BJ (cell line): ENCODE data around the gene TEAD3. TPM values are rescaled to one million over a fixed set of nuclear protein-coding genes. Genes with fewer than 3 reads are reported as not detected.

Experiments used
- CTCF ChIA-PET: fragments of 350-600 bp; formaldehyde crosslinking; extraction: SDS; loops from one replicate; lab custom pipeline; 2021; ENCODE audit warnings: antibody characterized with exemption, inconsistent platforms; lab: Yijun Ruan, JAX
- POLR2A ChIA-PET: fragments of 300-600 bp; sonication (Branson Sonifier 250); formaldehyde crosslinking; extraction: SDS; loops from one replicate; lab custom pipeline; 2021; ENCODE audit warnings: antibody characterized with exemption; lab: Charles Lee
- DNase-seq: peaks from one replicate; pipeline ENCODE4 v3.0.0-alpha.2; 2011; ENCODE audit warnings: low read depth
- H3K27me3 ChIP-seq: 2 replicates; pipeline ENCODE4 v1.6.0; 2011; ENCODE audit warnings: low read length; ENCODE audit not compliant: control insufficient read depth, insufficient read depth
- H3K36me3 ChIP-seq: 2 replicates; pipeline ENCODE4 v1.5.1; 2011; ENCODE audit warnings: low read length; ENCODE audit not compliant: control insufficient read depth, insufficient read depth
- H3K4me3 ChIP-seq: 2 replicates; pipeline ENCODE4 v1.5.1; 2011; ENCODE audit warnings: low read depth, mild to moderate bottlenecking, control low read depth, low read length
- polyA plus RNA-seq: library from polyadenylated mRNA; depleted of rRNA; stranded (reverse); fragments of >200 nt; gene quantifications from 2 replicates; pipeline ENCODE4 v1.2.3, GENCODE V29; 2011; rRNA removed
- small RNA-seq: library from RNA; depleted of rRNA; stranded (forward); fragments of <200 nt; gene quantifications from one replicate; pipeline ENCODE3, GENCODE V24; 2012; ENCODE audit warnings: low replicate concordance, low read depth; ENCODE audit not compliant: insufficient read length
- TF ChIP-seq, protein P1 (sequence below): IDR thresholded peaks from 2 replicates; pipeline ENCODE4 v1.5.1; 2011; ENCODE audit warnings: low read depth, mild to moderate bottlenecking, control low read depth, inconsistent platforms, low read length, moderate library complexity; ENCODE audit not compliant: insufficient read depth

Gene TEAD3
- polyA plus RNA-seq, 1 experiment = 40.6 TPM

DNA sequence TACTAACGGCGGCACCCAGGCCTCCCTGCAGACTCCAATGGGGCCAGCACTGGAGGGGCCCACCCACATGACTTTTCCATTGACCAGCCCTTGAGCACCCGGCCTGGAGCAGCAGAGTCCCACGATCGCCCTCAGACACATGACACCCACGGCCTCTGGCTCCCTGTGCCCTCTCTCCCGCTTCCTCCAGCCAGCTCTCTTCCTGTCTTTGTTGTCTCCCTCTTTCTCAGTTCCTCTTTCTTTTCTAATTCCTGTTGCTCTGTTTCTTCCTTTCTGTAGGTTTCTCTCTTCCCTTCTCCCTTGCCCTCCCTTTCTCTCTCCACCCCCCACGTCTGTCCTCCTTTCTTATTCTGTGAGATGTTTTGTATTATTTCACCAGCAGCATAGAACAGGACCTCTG lies 70.8 kb downstream of the TEAD3 start:
- ChIA-PET POLR2A (interaction anchor here (1.4 kb wide), 1 partner anchor 11 kb away, joined by 5 read pairs; no protein-coding TSS in a partner anchor), CTCF (interaction anchor here (1.1 to 5.9 kb wide), 5 partner anchors 9 to 84 kb away, joined by 3 to 34 read pairs (median 3); partner anchors contain the start of gene PPARD)
- TF ChIP-seq, protein P1, sequence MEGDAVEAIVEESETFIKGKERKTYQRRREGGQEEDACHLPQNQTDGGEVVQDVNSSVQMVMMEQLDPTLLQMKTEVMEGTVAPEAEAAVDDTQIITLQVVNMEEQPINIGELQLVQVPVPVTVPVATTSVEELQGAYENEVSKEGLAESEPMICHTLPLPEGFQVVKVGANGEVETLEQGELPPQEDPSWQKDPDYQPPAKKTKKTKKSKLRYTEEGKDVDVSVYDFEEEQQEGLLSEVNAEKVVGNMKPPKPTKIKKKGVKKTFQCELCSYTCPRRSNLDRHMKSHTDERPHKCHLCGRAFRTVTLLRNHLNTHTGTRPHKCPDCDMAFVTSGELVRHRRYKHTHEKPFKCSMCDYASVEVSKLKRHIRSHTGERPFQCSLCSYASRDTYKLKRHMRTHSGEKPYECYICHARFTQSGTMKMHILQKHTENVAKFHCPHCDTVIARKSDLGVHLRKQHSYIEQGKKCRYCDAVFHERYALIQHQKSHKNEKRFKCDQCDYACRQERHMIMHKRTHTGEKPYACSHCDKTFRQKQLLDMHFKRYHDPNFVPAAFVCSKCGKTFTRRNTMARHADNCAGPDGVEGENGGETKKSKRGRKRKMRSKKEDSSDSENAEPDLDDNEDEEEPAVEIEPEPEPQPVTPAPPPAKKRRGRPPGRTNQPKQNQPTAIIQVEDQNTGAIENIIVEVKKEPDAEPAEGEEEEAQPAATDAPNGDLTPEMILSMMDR = no peak
- Histone ChIP-seq H3K4me3 (no peak overlapping the region), H3K27me3 (no peaks in the 10 kb centered on the region), H3K36me3 (peaks cover 34% of the 10 kb centered on the region)
- DNase-seq = no peak

DNA sequence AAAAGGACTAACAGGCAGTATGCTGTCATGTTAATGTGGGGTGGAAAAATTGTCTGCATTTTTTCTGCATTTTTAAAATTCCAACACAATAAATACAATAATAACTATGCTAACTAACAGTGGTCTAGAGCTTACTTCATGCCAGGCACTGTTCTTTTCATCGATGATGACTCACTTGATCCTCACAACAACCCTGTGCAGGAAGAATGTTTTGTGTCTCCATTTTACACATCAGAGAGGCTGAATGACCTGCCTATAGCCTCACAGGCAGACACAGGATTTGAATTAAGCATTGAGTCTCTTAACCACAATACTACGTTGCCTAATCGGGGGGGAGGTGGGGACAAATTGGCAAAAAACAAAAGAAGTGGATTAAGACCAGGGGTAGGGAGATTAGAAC lies 71.6 kb downstream of the TEAD3 start:
- ChIA-PET POLR2A (interaction anchor here (0.6 to 1.4 kb wide), 2 partner anchors 10 to 430 kb away, joined by 3 to 5 read pairs; no protein-coding TSS in a partner anchor), CTCF (interaction anchor here (1.0 to 5.9 kb wide), 7 partner anchors 10 to 83 kb away, joined by 3 to 34 read pairs (median 3); partner anchors contain the start of gene PPARD)
- DNase-seq = peak; percentile 85
- Histone ChIP-seq H3K36me3 (peaks cover 35% of the 10 kb centered on the region), H3K27me3 (no peaks in the 10 kb centered on the region), H3K4me3 (no peak overlapping the region)
- TF ChIP-seq, protein P1 = no peak

Small RNA genes within 50 kb of the gene (small RNA-seq; reads per million reads assigned to genes)
- gene MIR7111 = 0.63 reads per million

Other genes starting within 250 kb of the TEAD3 start
- gene ZNF76, start 237.3 kb downstream of the TEAD3 start, polyA plus RNA-seq = 13.7 and 23.3 TPM in 2 replicates
- 3.7 and 4.1 TPM in 2 replicates for gene DEF6, start 199.3 kb downstream of the TEAD3 start, polyA plus RNA-seq
- 22.8 and 40.9 TPM in 2 replicates for gene PPARD, start 154.5 kb downstream of the TEAD3 start, polyA plus RNA-seq
- 8.9 and 11.7 TPM in 2 replicates for gene FANCE, start 44.7 kb downstream of the TEAD3 start, polyA plus RNA-seq
- 2,524 and 2,691 TPM in 2 replicates for gene RPL10A, start 28.7 kb downstream of the TEAD3 start, polyA plus RNA-seq
- not detected in 2 replicates for gene TULP1, start 15.8 kb upstream of the TEAD3 start, polyA plus RNA-seq
- 1.6 and 2.3 TPM in 2 replicates for gene FKBP5, start 191.8 kb upstream of the TEAD3 start, polyA plus RNA-seq
- gene ARMC12, start 240.0 kb upstream of the TEAD3 start, polyA plus RNA-seq = 0.56 and 0.96 TPM in 2 replicates